NCI-H460 (cell line): ENCODE results near the gene FZD1. TPM values are rescaled to one million over a fixed set of nuclear protein-coding genes. Genes with fewer than 3 reads are reported as not detected.

ENCODE experiments used
- DNase-seq: peaks from one replicate; pipeline ENCODE4 v3.0.0-alpha.2; 2016; ENCODE audit warnings: low read depth; ENCODE audit errors: extremely low read depth
- total RNA-seq: library from RNA; depleted of rRNA; stranded (reverse); fragments of >200 nt; shearing (Covaris generic); gene quantifications from 2 replicates; pipeline ENCODE4 v1.2.3, GENCODE V29; 2014

FZD1 gene
- total RNA-seq, 1 experiment from 2014 or later = 3.7 TPM

GRCh38 chr7:91264924-91265681, 870 bp downstream of the FZD1 start:
- DNase-seq = peak; percentile 28

GRCh38 chr7:91265693-91266066, 1.4 kb downstream of the FZD1 start:
- no peak for DNase-seq

GRCh38 chr7:91266067-91266688, 1.9 kb downstream of the FZD1 start:
- no peak for DNase-seq

- no peak for DNase-seq
Measured at GRCh38 chr7:91266689-91267090, 2.5 kb downstream of the FZD1 start.

- no peak for DNase-seq
Measured at GRCh38 chr7:91267171-91267955, 3.1 kb downstream of the FZD1 start.

GRCh38 chr7:91270372-91270771, 6.1 kb downstream of the FZD1 start:
- DNase-seq = no peak

GRCh38 chr7:91276909-91277308, 12.7 kb downstream of the FZD1 start:
- DNase-seq = no peak

- DNase-seq = no peak
Measured at GRCh38 chr7:91280185-91280584, 16.0 kb downstream of the FZD1 start.

GRCh38 chr7:91280604-91281003, 16.4 kb downstream of the FZD1 start:
- no peak for DNase-seq

- no peak for DNase-seq
Measured at GRCh38 chr7:91285696-91286355, 21.6 kb downstream of the FZD1 start.

GRCh38 chr7:91286432-91286831, 22.2 kb downstream of the FZD1 start:
- no peak for DNase-seq

GRCh38 chr7:91287371-91288084, 23.3 kb downstream of the FZD1 start:
- DNase-seq = no peak

- peak; percentile 27 for DNase-seq
Measured at GRCh38 chr7:91288208-91288824, 24.1 kb downstream of the FZD1 start.

- no peak for DNase-seq
Measured at GRCh38 chr7:91289633-91290254, 25.5 kb downstream of the FZD1 start.

GRCh38 chr7:91291302-91291701, 27.1 kb downstream of the FZD1 start:
- no peak for DNase-seq

- DNase-seq = no peak
Measured at GRCh38 chr7:91291902-91292301, 27.7 kb downstream of the FZD1 start.

- no peak for DNase-seq
Measured at GRCh38 chr7:91292506-91292905, 28.3 kb downstream of the FZD1 start.

GRCh38 chr7:91293136-91293535, 28.9 kb downstream of the FZD1 start:
- DNase-seq = no peak

GRCh38 chr7:91293840-91294239, 29.6 kb downstream of the FZD1 start:
- DNase-seq = no peak
